ENCODE data around the gene MAGI2. TPM values are rescaled to one million over a fixed set of nuclear protein-coding genes. Genes with fewer than 3 reads are reported as not detected.

Gene MAGI2
- total RNA-seq, 2 donors from 2014 or later, result 0.05 to 0.09 TPM

DNA sequence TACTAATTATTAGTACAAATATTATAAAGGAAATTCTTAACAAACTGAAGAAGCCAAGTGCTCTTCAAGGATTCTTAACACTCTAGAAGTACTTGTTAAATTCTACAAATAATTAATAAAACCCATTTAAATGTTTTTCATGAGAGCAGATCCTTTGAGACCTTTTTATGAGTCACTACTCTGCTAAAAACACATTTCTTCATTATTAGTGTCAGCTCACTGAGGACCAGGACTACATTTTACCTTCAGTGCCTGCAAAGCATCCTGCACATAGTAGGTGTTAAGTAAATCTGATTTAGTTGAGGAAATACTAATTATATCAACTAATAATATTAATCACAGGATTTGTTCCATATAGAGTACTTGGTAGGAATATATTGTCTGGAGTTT is 1381.3 kb downstream of the MAGI2 start:
- no peak overlapping the region for H3K4me3 Mint-ChIP-seq
- H3K27ac Mint-ChIP-seq, result no peak overlapping the region
- H3K9me3 Mint-ChIP-seq, result no peaks in the 10 kb centered on the region
- no peak for ATAC-seq (replicated peaks)
- no peaks in the 10 kb centered on the region for H3K36me3 Mint-ChIP-seq (ENCODE audit: low read depth)
- H3K4me1 Mint-ChIP-seq, result no peaks in the 10 kb centered on the region
- H3K27me3 Mint-ChIP-seq, result peaks cover 16% of the 10 kb centered on the region

DNA sequence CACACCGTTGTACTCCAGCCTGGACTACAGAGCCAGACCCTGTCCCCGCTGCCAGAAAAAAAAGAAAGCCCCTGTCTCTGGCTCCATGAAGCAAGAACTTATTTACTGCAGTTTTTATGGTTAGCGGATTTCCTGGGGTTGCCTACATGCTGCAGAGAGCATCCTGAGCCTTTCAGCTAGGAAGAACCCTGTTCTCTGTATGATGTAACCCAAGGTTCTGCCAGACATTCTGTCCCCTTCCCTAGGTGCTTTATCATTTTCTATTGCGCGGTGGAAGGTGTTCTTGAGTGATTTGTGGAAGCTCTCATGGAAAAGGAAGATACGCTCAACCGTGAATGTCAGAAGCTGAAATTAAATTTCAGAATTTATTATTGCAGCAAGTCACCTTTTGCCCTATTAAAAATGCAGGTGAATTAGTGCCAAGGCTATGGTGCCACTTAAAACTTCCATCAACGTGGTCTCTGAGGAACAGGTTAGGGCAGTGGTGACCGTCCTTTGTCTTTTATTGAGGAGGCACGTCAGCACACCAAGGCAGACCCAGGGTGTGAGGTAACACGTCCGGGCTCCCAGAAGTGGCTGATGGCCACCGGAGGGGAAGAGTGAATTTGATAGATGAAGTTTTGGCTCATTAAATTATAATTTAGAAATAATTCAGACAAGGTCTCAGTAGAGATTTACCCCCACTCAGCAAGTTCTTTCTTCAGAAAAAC is 1381.8 kb downstream of the MAGI2 start:
- Mint-ChIP-seq H3K4me1 (no peaks in the 10 kb centered on the region), H3K27ac (no peak overlapping the region), H3K4me3 (no peak overlapping the region), H3K36me3 (ENCODE audit: low read depth) (no peaks in the 10 kb centered on the region), H3K9me3 (no peaks in the 10 kb centered on the region), H3K27me3 (peaks cover 19% of the 10 kb centered on the region)
- no peak for ATAC-seq (replicated peaks)

GRCh38 chr7:78066599-78066998 is 1386.9 kb downstream of the MAGI2 start:
- no peaks in the 10 kb centered on the region for H3K4me1 Mint-ChIP-seq
- H3K27ac Mint-ChIP-seq, result no peak overlapping the region
- H3K27me3 Mint-ChIP-seq, result peaks cover 12% of the 10 kb centered on the region
- H3K9me3 Mint-ChIP-seq, result no peaks in the 10 kb centered on the region
- H3K4me3 Mint-ChIP-seq, result no peak overlapping the region
- no peaks in the 10 kb centered on the region for H3K36me3 Mint-ChIP-seq (ENCODE audit: low read depth)
- ATAC-seq (replicated peaks), result no peak

DNA sequence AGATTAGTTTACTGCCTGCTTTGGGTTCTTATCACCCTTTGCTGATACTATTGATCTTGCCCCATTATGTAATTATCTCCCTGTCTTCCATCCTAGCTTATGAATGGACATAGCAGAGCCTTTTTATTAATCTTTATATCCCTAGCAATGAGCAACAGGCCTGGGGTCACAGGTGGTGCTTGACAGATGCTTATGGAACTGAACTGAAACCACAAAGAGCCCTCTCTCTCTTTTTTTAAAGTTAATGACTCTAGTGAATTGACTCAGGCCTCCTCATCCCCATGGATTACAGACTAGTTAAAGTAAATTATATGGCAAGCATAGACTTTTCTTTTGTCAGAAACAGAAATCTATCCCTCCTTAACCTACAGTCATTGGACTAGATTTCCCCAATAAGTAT is 1389.7 kb downstream of the MAGI2 start:
- Mint-ChIP-seq H3K4me3 (no peak overlapping the region), H3K36me3 (ENCODE audit: low read depth) (no peaks in the 10 kb centered on the region), H3K4me1 (no peaks in the 10 kb centered on the region), H3K27ac (no peak overlapping the region), H3K27me3 (peaks cover 29% of the 10 kb centered on the region), H3K9me3 (no peaks in the 10 kb centered on the region)
- ATAC-seq (replicated peaks), result no peak

DNA sequence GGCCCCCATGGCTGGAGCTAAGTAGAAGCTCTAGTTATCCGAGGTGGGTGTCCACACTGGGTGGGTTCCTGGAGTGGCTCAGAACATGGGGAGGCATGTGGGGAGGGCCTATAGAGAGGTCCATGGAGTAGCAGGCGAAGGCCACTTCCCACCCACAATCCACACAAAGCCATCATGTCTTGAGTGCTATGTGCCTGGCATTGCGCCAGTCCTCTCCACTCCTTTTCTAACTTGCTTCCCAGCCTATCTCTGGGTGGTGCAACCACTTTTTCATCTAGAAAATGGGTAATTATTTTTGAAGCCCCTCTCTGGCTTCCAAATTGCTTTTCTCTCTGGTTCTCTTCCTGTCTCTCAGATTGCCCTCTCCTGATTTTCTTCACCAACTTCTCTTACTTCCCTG is 1391.3 kb downstream of the MAGI2 start:
- Mint-ChIP-seq H3K27ac (no peak overlapping the region), H3K36me3 (ENCODE audit: low read depth) (no peaks in the 10 kb centered on the region), H3K27me3 (peaks cover 30% of the 10 kb centered on the region), H3K9me3 (no peaks in the 10 kb centered on the region), H3K4me3 (no peak overlapping the region), H3K4me1 (no peaks in the 10 kb centered on the region)
- no peak for ATAC-seq (replicated peaks)

DNA sequence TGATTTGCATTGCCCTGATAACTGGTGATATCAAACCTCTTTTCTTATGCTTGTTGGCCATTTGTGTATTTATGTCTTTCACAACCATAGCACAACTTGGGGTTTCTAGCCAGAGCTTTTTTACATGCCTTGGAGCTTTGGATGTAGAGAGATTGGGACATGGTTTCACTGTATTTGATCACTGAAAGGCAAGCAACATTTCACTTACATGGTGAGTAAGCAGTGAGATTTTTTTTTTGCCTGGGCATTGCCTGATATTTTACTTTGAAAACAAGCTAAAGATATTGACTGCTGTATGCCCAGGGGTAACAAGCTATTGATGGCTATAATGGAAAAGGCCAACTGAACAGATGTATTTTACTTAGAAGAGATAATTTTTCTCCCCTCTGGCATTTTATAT is 1395.9 kb downstream of the MAGI2 start:
- no peaks in the 10 kb centered on the region for H3K36me3 Mint-ChIP-seq (ENCODE audit: low read depth)
- H3K4me3 Mint-ChIP-seq, result no peak overlapping the region
- peaks cover 37% of the 10 kb centered on the region for H3K27me3 Mint-ChIP-seq
- H3K27ac Mint-ChIP-seq, result no peak overlapping the region
- ATAC-seq (replicated peaks), result no peak
- no peaks in the 10 kb centered on the region for H3K4me1 Mint-ChIP-seq
- H3K9me3 Mint-ChIP-seq, result no peaks in the 10 kb centered on the region

DNA sequence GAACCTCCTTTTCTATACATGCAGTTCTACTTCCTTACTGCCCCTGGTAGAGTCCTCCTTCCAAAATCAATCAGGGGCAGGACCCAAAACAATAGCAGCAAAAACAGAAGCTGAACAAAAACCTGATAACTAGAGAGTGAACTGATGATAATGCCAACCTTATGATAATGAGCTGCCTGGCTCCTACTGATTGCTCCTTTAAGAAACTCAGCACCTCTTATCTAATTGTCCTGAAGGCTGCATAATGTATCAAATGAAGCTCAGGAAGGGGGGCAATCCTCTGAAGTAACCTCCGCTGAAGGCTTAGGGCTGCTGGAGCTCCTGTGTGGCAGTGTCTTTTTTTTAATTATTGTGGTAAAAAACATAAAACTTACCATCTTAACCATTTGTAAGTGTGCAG is 1397.9 kb downstream of the MAGI2 start:
- H3K36me3 Mint-ChIP-seq (ENCODE audit: low read depth), result no peaks in the 10 kb centered on the region
- peaks cover 30% of the 10 kb centered on the region for H3K27me3 Mint-ChIP-seq
- H3K4me3 Mint-ChIP-seq, result no peak overlapping the region
- no peak overlapping the region for H3K27ac Mint-ChIP-seq
- ATAC-seq (replicated peaks), result no peak
- no peaks in the 10 kb centered on the region for H3K9me3 Mint-ChIP-seq
- no peaks in the 10 kb centered on the region for H3K4me1 Mint-ChIP-seq

DNA sequence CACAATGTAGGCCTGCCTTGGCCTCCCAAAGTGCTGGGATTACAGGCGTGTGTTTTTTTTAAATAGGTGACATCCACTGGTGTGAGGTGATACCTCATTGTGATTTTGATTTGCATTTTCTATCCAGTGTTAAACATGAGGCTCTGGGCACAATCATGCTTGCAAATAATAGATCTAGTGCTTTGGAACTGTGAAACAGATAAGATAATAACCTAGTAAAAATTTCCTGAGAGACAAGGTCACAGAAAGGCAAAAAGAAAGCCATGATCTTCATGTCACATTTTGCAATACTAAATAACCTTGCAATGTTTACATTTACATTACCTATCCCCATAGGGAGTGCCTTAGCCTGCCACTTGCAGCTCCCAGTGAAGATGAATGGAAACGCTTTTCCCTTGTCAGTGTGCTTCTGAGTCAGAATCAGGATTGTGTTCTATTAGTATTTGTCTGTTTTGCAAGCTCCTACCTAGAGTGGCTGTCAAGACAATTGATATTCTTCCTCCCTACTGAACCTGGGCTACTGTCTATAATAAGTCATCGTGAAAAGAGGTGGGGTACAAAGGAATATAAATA is 1398.4 kb downstream of the MAGI2 start:
- H3K4me1 Mint-ChIP-seq, result no peaks in the 10 kb centered on the region
- no peaks in the 10 kb centered on the region for H3K9me3 Mint-ChIP-seq
- no peak overlapping the region for H3K4me3 Mint-ChIP-seq
- no peaks in the 10 kb centered on the region for H3K36me3 Mint-ChIP-seq (ENCODE audit: low read depth)
- H3K27ac Mint-ChIP-seq, result no peak overlapping the region
- H3K27me3 Mint-ChIP-seq, result peaks cover 25% of the 10 kb centered on the region
- no peak for ATAC-seq (replicated peaks)

DNA sequence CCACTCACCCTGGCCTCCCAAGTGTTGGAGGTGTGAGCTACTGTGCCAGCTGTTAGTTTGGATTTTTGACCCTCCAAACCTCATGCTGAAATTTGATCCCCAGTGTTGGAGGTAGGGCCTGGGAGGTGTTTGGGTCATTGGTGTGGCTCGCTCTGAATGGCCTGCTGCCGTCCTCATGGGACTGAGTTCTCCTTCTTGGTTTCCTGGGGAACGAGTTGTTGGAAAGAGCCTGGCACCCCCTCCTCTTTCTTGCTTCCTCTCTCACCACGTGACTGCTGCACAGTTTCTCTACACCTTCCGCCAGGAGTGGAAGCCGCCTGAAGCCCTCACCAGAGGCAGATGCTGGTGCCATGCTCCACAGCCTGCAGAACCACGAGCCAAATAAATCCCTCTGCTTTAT is 1401.4 kb downstream of the MAGI2 start:
- no peak for ATAC-seq (replicated peaks)
- H3K4me3 Mint-ChIP-seq, result no peak overlapping the region
- H3K9me3 Mint-ChIP-seq, result no peaks in the 10 kb centered on the region
- no peak overlapping the region for H3K27ac Mint-ChIP-seq
- no peaks in the 10 kb centered on the region for H3K36me3 Mint-ChIP-seq (ENCODE audit: low read depth)
- no peaks in the 10 kb centered on the region for H3K4me1 Mint-ChIP-seq
- peaks cover 12% of the 10 kb centered on the region for H3K27me3 Mint-ChIP-seq

GRCh38 chr7:78047800-78048199 is 1405.7 kb downstream of the MAGI2 start:
- Mint-ChIP-seq H3K27me3 (no peaks in the 10 kb centered on the region), H3K4me1 (no peaks in the 10 kb centered on the region), H3K36me3 (ENCODE audit: low read depth) (no peaks in the 10 kb centered on the region), H3K27ac (no peak overlapping the region), H3K4me3 (no peak overlapping the region), H3K9me3 (no peaks in the 10 kb centered on the region)
- ATAC-seq (replicated peaks), result no peak

DNA sequence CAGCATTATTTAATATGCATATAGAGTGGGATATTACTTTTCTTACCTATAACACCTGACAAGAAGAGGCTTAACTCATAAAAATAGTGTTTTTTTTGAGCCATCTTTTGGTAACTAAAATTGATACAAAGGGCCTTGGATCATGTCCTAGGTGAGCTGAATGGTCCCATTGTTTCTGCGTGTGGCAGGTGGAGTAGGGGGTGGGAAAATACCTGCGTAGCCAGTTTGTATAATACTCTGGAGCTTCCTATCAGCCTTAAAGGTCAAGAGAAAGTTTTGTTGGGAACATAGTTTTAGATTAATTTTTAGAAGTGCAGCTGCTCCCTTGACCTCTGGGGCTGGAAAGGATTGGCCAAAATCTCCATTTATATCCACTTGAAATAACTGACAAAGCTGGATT is 1410.3 kb downstream of the MAGI2 start:
- Mint-ChIP-seq H3K27me3 (peaks cover 2% of the 10 kb centered on the region), H3K27ac (no peak overlapping the region), H3K4me1 (no peaks in the 10 kb centered on the region), H3K36me3 (ENCODE audit: low read depth) (no peaks in the 10 kb centered on the region), H3K4me3 (no peak overlapping the region), H3K9me3 (no peaks in the 10 kb centered on the region)
- ATAC-seq (replicated peaks), result no peak

- peaks cover 5% of the 10 kb centered on the region for H3K27me3 Mint-ChIP-seq
- H3K4me3 Mint-ChIP-seq, result no peak overlapping the region
- no peaks in the 10 kb centered on the region for H3K36me3 Mint-ChIP-seq (ENCODE audit: low read depth)
- no peak overlapping the region for H3K27ac Mint-ChIP-seq
- H3K4me1 Mint-ChIP-seq, result no peaks in the 10 kb centered on the region
- no peak for ATAC-seq (replicated peaks)
- no peaks in the 10 kb centered on the region for H3K9me3 Mint-ChIP-seq
Observed at GRCh38 chr7:78041423-78041822, 1412.0 kb downstream of the MAGI2 start.

DNA sequence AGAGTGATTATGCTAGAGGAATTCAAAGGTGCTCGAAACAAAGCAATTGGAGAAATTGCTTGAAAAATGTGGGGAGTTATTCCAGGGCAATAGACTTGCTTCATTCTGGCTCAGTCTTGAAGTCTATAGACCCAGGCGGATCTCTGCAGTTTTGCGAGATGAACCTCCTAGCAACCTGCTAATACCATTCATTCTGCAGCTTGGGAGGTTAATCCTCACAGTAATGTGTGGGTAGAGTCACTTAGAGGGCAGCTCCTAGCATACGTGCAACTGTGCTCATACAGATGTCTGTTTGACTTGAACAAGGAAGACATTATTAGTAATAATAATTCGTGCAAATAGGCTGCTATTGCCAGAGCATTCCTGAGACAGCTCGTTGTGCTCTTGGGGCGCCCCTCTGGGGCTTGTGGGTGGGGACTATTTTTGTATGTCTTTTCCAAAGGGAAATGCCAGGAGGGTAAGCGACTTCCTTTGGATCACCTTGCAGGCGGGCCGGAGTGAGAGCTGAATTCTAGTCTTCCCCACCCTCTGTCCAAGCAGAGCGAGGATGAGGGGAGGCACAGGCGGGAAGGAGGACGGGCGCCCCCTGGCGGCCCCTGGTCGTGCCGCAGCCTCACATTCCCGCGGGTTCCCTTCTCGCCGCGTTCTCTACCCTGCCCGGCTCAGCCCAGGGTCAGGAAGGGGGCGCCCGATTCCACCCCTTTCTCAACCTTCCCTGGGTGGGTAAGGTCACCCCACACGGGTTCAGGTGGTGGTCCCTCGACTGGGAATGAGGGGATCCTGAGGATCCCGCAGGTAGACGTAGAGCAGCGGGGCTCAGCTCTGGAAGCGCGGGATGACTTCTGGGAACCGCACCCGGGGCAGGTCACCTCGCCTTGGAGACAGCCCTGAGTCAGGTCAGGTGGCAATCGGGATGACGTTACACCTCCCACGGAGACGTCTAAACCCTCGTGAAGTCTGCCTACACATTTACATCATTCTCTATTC is 1413.4 kb downstream of the MAGI2 start:
- Mint-ChIP-seq H3K27me3 (peaks cover 6% of the 10 kb centered on the region), H3K27ac (no peak overlapping the region), H3K4me3 (peak overlapping the region; percentile 22), H3K4me1 (no peaks in the 10 kb centered on the region), H3K36me3 (ENCODE audit: low read depth) (no peaks in the 10 kb centered on the region), H3K9me3 (no peaks in the 10 kb centered on the region)
- ATAC-seq (replicated peaks), result peak; percentile 89

GRCh38 chr7:78038465-78039080 is 1414.9 kb downstream of the MAGI2 start:
- Mint-ChIP-seq H3K4me1 (no peaks in the 10 kb centered on the region), H3K27me3 (peaks cover 15% of the 10 kb centered on the region), H3K36me3 (ENCODE audit: low read depth) (no peaks in the 10 kb centered on the region), H3K27ac (no peak overlapping the region), H3K9me3 (no peaks in the 10 kb centered on the region), H3K4me3 (no peak overlapping the region)
- no peak for ATAC-seq (replicated peaks)

Data from activated T-helper 17 cell treated with anti-CD3 and anti-CD28 coated beads, Interleukin-2, amount 50 U/mL, for 72 hours (primary cell).